Measurements from ENCODE around the gene RAI1.

Gene RAI1

DNA sequence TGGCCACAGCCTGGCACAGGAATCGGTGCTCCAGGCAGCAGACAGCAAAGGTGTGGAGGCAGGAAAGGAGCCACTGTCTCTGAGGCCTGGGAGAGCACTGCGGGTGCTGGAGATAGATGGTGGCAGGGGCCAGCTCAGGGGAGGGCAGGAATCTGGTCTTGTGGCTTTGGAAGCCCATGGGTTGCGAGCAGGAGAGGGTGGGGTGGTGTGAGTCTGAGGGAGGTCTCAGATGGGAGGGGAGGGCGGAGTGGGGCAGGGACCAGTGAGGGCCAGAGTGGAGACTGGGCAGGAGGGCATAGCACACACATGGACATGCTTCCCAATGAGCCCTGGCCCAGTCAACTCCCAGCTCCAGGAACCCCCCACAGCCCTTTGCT, 85.5 kb downstream of the RAI1 start:
- no peak for DNase-seq (ENCODE audit: low spot score)

GRCh38 chr17:17767154-17767869, 86.1 kb downstream of the RAI1 start:
- DNase-seq (ENCODE audit: low spot score) = no peak

DNA sequence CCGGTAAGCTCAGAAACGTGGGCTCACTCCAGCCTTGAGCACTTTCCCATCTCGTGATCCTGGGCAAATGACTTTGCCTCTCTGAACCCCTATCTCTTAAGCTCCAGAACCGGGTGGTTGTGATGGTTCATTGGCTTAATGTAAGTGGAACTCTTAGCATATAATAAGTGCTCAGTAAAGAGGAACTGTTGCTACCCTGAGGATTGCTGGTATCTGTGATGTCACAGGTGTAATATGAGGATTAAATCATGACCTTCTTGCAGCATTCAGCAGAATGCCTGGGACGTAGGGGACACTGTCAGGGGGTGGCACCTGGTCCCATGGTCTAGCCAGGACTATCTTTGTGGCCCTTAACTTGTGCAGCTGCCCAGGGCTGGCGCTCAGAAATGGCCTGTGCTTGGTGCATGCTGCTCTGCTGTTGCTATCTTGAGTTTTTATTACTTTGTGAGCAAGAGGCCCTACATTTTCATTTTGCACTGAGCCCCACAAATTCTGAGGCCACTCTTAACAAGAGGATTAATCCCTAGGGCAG, 86.7 kb downstream of the RAI1 start:
- no peak for DNase-seq (ENCODE audit: low spot score)

- DNase-seq (ENCODE audit: low spot score) = no peak
Observed at GRCh38 chr17:17768424-17769088, 87.3 kb downstream of the RAI1 start.

- no peak for DNase-seq (ENCODE audit: low spot score)
Observed at GRCh38 chr17:17769869-17770631, 88.8 kb downstream of the RAI1 start.

GRCh38 chr17:17770632-17771044, 89.4 kb downstream of the RAI1 start:
- no peak for DNase-seq (ENCODE audit: low spot score)

GRCh38 chr17:17771498-17772201, 90.4 kb downstream of the RAI1 start:
- DNase-seq (ENCODE audit: low spot score) = no peak

DNA sequence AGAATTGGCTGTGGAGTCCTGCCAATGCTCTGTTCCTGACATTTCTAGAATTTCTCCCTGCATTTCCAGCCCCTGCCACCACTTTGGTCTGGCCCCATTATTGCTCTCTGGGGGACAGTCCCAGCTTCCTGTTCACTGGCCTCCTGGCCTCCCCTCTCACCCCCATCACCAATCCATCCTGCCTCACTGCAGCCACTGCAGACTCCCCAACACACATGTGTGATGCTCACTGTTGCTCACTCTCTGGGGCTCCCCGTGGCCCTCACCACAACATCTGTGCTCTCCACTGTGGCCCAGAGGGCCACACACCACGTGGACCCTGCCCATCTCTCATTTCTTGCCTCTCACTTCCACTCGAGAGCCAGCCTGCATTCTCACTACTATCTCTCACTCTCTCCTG, 91.0 kb downstream of the RAI1 start:
- no peak for DNase-seq (ENCODE audit: low spot score)

GRCh38 chr17:17774009-17774881, 93.0 kb downstream of the RAI1 start:
- no peak for DNase-seq (ENCODE audit: low spot score)

DNA sequence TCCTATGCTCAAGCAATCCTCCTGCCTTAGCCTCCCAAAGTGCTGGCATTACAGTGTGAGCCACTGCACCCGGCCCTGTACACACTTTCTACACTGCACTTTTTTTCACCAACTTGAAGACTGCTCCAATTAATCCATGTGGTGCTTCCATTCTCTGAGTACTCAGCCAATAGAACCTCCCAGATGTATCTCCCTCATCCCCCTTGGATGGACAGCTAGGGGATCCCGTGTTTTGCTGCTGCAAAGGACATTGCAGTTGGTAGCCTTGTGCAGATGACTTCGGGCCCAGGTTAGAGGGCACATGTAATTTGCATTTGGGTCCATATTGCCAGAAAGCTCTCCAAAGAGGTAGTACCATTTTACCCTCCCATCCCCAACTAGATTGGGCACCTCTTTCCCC, 95.6 kb downstream of the RAI1 start:
- DNase-seq (ENCODE audit: low spot score) = no peak

DNA sequence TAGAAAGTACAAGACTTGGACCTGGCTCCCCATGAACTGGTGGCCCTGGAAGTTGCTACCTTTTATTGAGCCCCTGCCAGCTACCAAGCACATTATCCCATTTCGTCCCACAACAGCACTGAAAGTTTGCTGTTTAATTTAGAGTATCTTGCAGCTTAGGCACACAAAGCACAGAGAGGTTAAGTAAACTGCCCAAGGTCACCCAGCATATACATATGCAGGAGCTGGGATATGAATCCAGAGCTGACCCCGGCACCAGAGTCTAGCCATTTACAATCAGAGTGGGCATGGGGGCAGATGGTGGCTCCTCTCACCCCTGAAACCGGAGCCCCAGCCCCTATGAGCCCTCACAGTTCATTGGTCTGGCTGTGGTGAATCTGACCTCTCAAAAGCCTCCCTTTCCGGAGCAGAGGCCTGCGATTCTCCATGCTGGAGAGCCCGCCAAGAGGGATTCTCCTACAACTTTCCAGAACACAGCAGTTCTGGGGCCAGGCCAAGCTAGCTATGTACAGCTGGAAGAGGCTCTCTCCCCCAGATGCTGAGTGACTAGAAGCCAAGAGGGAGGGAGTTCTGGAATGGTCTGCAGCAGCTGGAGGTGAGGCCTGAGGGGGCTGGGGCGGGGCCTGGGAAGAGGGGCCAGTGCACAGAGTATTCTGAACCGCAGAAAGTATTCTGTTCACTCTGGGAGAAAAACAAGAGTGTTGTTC, 97.2 kb downstream of the RAI1 start:
- no peak for DNase-seq (ENCODE audit: low spot score)

DNA sequence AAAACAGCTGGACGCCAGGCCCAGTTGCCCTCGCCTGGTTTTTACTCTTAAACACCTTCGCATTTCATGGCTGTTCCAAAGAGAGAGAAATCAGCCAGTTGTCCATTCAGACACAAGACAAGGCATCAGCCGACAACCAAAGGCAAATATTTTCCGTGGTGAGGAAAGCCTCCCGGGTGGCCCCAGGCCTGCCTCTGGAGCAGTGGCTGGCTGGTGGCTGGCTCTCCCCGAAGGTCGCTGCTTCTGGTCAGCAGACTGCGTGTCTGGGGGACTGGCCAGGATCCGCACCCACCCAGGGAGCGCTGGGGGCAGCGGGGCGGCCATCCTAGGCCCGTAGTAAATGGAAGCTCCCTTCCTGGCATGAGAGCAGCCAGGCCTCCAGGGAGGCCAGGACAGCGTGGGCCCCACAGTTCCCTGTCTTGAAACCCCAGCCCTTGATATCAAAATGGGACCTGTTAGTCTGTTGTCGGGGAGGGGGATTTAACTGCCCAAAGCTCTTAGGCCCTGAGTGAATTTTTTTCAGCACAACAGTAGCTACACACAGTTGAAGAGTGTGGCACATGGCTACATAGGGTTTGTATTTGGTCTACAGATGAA, 97.9 kb downstream of the RAI1 start:
- DNase-seq (ENCODE audit: low spot score) = no peak

DNA sequence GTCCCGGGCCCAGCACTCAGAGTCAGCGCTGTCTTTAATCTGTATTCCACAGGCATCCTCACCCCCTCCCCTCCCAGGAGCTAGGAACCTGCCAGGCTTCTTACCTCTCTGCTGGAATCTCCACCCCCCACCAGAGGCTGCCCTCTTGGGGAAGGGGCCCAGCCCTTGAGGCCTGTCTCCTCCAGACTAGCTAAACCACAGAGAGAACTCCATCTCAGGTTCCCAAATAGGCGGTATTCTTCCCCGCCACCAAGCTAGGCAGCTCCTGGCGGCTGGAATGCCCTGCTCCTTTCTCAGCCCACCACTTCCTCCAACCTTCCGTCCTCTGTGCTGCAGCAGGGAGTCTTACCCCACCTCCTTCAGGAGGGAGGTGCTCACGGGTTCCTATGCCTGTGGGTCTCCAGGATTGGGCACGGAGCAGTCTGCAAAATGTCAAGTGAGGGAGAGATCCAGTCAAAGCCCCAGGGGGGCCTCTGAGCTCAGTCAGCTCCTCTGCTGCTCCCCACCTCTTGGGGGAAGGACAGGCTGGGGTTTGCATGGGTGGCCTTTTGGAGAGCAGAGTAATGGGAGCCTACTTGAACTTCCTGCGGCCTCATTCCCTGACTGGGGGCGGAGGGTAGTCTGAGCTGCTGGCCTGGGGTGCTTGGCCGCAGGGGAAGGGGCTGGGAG, 99.8 kb downstream of the RAI1 start:
- DNase-seq (ENCODE audit: low spot score) = no peak

GRCh38 chr17:17781591-17782496, 100.6 kb downstream of the RAI1 start:
- DNase-seq (ENCODE audit: low spot score) = no peak

DNA sequence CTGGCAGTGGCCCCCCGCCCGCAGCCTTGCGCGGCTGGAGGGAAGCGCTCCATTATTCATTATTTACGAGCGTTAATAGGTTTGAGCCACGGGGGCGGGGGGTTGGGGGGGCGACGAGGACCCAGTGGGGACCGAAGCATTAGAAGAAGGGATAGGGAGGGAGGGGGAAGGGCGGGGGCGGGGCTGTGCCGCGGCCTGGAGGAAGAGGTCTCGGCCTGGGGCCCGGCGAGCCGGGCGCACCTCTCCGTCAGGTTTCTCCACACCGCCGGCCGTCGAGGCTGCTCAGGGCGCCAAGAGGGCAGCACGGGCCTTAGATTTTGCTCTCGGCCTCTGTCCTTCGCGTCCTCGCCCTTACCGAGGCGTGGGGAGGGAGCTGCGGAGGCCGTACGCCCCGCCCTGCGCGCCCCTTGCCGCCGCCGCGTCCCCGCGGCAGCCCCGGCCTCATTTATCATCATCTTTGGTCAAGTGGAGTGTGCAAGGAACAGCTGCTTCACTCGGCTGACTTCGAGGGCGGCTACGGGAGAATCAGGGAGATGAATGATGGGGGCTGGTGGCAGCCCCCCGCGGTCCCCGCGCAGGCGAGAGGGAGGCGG, 101.4 kb downstream of the RAI1 start:
- DNase-seq (ENCODE audit: low spot score) = no peak

DNA sequence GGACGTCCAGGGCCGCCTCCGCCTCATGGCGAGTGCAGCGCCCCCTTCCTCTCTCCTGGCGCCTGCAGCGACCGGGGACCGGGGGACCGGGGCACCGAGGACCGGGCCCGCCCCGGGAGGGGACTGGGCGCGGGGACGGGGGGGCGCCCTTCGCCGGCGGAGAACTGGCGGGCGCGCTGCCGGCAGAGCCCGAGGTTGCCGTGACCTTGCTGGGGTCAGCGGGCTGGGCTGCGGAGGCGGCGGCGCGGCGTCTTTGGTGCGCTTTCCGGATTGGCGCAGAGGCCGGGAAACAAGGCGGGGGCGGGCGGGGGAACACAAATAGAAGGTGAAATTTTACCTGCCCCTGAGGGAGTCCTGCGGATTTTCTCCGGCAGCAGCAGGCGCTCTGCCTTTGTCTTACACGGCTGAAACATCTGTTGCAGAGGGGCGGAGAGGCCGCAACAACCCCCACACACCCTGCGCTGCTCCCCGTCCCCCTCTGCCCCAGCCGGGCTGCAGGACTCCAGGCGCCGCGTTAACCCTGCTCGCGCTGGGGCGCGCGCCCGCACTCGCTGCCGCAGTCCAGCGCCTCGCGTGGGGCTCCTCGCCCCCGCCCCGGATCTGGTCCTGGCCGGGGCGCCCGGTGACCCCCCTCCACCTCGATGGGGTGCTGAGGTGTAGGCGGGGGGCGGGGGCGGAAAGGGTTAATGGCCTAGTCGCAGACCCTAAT, 102.0 kb downstream of the RAI1 start:
- peak; percentile 59 for DNase-seq (ENCODE audit: low spot score)

- peak; percentile 63 for DNase-seq (ENCODE audit: low spot score)
Observed at GRCh38 chr17:17783825-17784656, 102.8 kb downstream of the RAI1 start.
